GM20431 (cell line): ENCODE results near the gene ORMDL3.
"Not testable (repeated sequence)": the region's sequence is repeated elsewhere in the genome, so short reads cannot be mapped to it uniquely, and the experiment has no call there.

Experiments used
- in situ Hi-C: fragments of 300-500 bp; cut with MseI, MboI; formaldehyde crosslinking; loops from one replicate; pipeline ENCODE4 v1.15.0; 2020; ENCODE audit warnings: low sequenced_read_pairs; ENCODE audit not compliant: unreplicated experiment

Gene ORMDL3

GRCh38 chr17:39952680-39953470 lies 25.5 kb upstream of the ORMDL3 start:
- in situ Hi-C loops, result loop anchor here (25.0 kb wide), 1 partner anchor 191 kb away; no protein-coding TSS in a partner anchor

- in situ Hi-C loops, result loop anchor here (25.0 kb wide), 1 partner anchor 190 kb away; no protein-coding TSS in a partner anchor
Measured at GRCh38 chr17:39951924-39952679, 24.7 kb upstream of the ORMDL3 start.

- in situ Hi-C loops, result loop anchor here (25.0 kb wide), 1 partner anchor 189 kb away; no protein-coding TSS in a partner anchor
Measured at GRCh38 chr17:39950871-39951348, 23.5 kb upstream of the ORMDL3 start.

- in situ Hi-C loops, result no loop called here
Measured at GRCh38 chr17:39949028-39949427, 21.6 kb upstream of the ORMDL3 start.

- in situ Hi-C loops, result not testable (repeated sequence)
Measured at GRCh38 chr17:39948489-39948828, 21.1 kb upstream of the ORMDL3 start.

GRCh38 chr17:39946551-39947330 lies 19.3 kb upstream of the ORMDL3 start:
- in situ Hi-C loops, result no loop called here

GRCh38 chr17:39944393-39944711 lies 17.0 kb upstream of the ORMDL3 start:
- in situ Hi-C loops, result no loop called here

- in situ Hi-C loops, result no loop called here
Measured at GRCh38 chr17:39943702-39944392, 16.4 kb upstream of the ORMDL3 start.

GRCh38 chr17:39939588-39940419 lies 12.4 kb upstream of the ORMDL3 start:
- in situ Hi-C loops, result no loop called here

- in situ Hi-C loops, result no loop called here
Measured at GRCh38 chr17:39939106-39939505, 11.7 kb upstream of the ORMDL3 start.

- in situ Hi-C loops, result no loop called here
Measured at GRCh38 chr17:39938140-39938869, 10.9 kb upstream of the ORMDL3 start.

GRCh38 chr17:39937447-39937846 lies 10.0 kb upstream of the ORMDL3 start:
- in situ Hi-C loops, result no loop called here

- in situ Hi-C loops, result no loop called here
Measured at GRCh38 chr17:39935909-39936308, 8.5 kb upstream of the ORMDL3 start.

- in situ Hi-C loops, result no loop called here
Measured at GRCh38 chr17:39934324-39934723, 6.9 kb upstream of the ORMDL3 start.

- in situ Hi-C loops, result no loop called here
Measured at GRCh38 chr17:39933912-39934311, 6.5 kb upstream of the ORMDL3 start.

- in situ Hi-C loops, result no loop called here
Measured at GRCh38 chr17:39929646-39930407, 2.4 kb upstream of the ORMDL3 start.

GRCh38 chr17:39928858-39929645 lies 1.7 kb upstream of the ORMDL3 start:
- in situ Hi-C loops, result no loop called here
